Mesenteric fat pad (tissue), 1 donor: ENCODE measurements around the gene LCE2C. TPM values are rescaled to one million over a fixed set of nuclear protein-coding genes. Genes with fewer than 3 reads are reported as not detected.

Source experiments
- DNase-seq: peaks from one replicate; pipeline ENCODE4 v3.0.0-alpha.2; 2020; ENCODE audit warnings: low spot score
- total RNA-seq: library from RNA; stranded (reverse); fragmentation: NEBNext Ultra II Directional; extraction: Animal tissue kit (Norgen Biotek cat#: 25700); gene quantifications from one replicate; pipeline ENCODE4 v1.2.1, GENCODE V29; 2021
- donor health status: DM: yes; HTN: yes; CAD: no.

Gene LCE2C
- total RNA-seq, 1 donor from 2014 or later: not detected

- DNase-seq: no peak
Measured at GRCh38 chr1:152718238-152718637, 43.2 kb downstream of the LCE2C start.

GRCh38 chr1:152725261-152725660 is 50.2 kb downstream of the LCE2C start:
- no peak for DNase-seq

Other genes with a start within 250 kb of the LCE2C start
- not detected for gene LCE5A, start 164.5 kb upstream of the LCE2C start, total RNA-seq
- gene CRCT1, start 160.8 kb upstream of the LCE2C start, total RNA-seq: not detected
- gene LCE3E, start 108.5 kb upstream of the LCE2C start, total RNA-seq: not detected
- not detected for gene LCE3D, start 94.8 kb upstream of the LCE2C start, total RNA-seq
- not detected for gene LCE3C, start 75.0 kb upstream of the LCE2C start, total RNA-seq
- gene LCE3B, start 61.5 kb upstream of the LCE2C start, total RNA-seq: not detected
- gene LCE3A, start 52.2 kb upstream of the LCE2C start, total RNA-seq: not detected
- gene LCE2D, start 11.9 kb upstream of the LCE2C start, total RNA-seq: not detected
- not detected for gene LCE2B, start 10.8 kb downstream of the LCE2C start, total RNA-seq
- not detected for gene LCE2A, start 23.1 kb downstream of the LCE2C start, total RNA-seq
- gene LCE4A, start 32.9 kb downstream of the LCE2C start, total RNA-seq: not detected
- not detected for gene KPRP, start 82.7 kb downstream of the LCE2C start, total RNA-seq
- gene LCE1F, start 99.9 kb downstream of the LCE2C start, total RNA-seq: not detected
- not detected for gene LCE1E, start 111.0 kb downstream of the LCE2C start, total RNA-seq
- gene LCE1D, start 121.4 kb downstream of the LCE2C start, total RNA-seq: not detected
- gene LCE1C, start 131.4 kb downstream of the LCE2C start, total RNA-seq: not detected
- gene LCE1B, start 136.7 kb downstream of the LCE2C start, total RNA-seq: not detected
- gene LCE1A, start 152.2 kb downstream of the LCE2C start, total RNA-seq: not detected
- not detected for gene LCE6A, start 167.6 kb downstream of the LCE2C start, total RNA-seq
- gene LCE7A, start 184.7 kb downstream of the LCE2C start, total RNA-seq: not detected
- not detected for gene SMCP, start 203.0 kb downstream of the LCE2C start, total RNA-seq
- not detected for gene IVL, start 233.3 kb downstream of the LCE2C start, total RNA-seq